ENCODE results near the gene DISP1. TPM values are rescaled to one million over a fixed set of nuclear protein-coding genes. Genes with fewer than 3 reads are reported as not detected.

DISP1 gene
- total RNA-seq, 2 experiments from 2014 or later = 0.81 to 1.1 TPM

DNA sequence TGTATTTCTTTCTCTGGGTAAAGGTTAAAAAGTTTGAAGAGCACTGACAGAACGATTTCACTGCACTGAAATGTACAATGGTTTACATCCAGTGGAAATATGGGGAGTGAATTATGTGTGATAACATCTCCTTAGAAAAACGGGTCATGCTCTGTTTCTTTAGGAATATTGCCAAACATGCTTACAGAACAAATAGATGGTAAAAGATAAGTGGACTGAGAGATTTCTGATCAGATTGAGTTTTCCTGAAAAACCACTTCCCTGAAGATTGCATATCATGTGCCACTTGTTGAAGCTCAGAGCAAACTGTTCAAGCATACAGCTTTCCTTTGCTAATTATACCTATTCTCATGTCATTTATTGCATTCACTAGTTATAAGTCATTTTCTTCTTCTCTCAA lies 29.9 kb upstream of the DISP1 start:
- Mint-ChIP-seq H3K4me3 (no peak overlapping the region), H3K4me1 (ENCODE audit: low read depth) (no peaks in the 10 kb centered on the region), H3K36me3 (no peaks in the 10 kb centered on the region), H3K9me3 (peaks cover 2% of the 10 kb centered on the region), H3K27me3 (peaks cover 18% of the 10 kb centered on the region), H3K27ac (no peak overlapping the region)
- intact Hi-C loops (cut with micrococcal nuclease) = no loop called here
- POLR2A ChIA-PET = no interaction called here
- DNase-seq = no peak
- CTCF ChIA-PET = no interaction called here

DNA sequence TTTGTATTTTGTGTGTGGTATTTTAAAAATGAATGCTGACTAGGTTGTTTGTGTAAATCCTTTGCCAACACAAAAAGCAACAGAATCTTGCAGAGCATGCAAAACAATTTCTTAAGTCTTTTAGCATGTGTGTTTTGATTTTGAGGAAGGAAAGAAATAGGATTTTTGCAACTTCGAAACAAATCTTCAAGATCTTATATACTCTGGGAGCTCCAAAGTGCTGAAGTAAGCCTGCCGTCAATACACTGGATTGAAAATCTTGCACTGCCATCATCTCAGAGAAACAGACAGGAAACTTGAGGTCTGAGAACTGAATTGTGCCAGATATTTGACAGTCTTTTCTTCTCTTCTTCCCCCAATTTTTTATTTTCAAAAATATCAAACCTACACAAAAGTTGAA lies 29.3 kb upstream of the DISP1 start:
- ChIA-PET POLR2A (no interaction called here), CTCF (no interaction called here)
- Mint-ChIP-seq H3K36me3 (no peaks in the 10 kb centered on the region), H3K27me3 (peaks cover 13% of the 10 kb centered on the region), H3K4me1 (ENCODE audit: low read depth) (peaks cover 5% of the 10 kb centered on the region), H3K27ac (no peak overlapping the region), H3K9me3 (peaks cover 8% of the 10 kb centered on the region), H3K4me3 (no peak overlapping the region)
- intact Hi-C loops (cut with micrococcal nuclease) = no loop called here
- no peak for DNase-seq

DNA sequence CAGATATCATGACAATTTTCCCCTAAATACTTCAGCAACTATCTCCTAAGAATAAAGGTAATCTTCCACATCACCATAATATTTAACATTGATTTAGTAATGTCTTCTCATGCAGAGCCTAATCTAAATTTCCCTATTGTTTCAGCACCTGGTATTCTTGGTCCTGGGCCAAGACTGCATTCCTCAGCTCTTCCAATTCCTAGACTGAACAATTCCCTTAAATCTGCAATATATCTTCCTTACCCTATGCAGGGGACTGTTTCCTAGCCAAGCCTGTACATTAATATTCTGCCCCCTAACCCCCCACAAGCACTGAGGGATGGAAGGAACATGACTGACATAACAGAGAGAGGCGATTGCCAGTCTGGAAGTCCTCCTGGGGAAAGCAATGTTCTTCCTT lies 28.7 kb upstream of the DISP1 start:
- H3K27me3 Mint-ChIP-seq = peaks cover 13% of the 10 kb centered on the region
- H3K9me3 Mint-ChIP-seq = peaks cover 10% of the 10 kb centered on the region
- no peak for DNase-seq
- peaks cover 5% of the 10 kb centered on the region for H3K4me1 Mint-ChIP-seq (ENCODE audit: low read depth)
- no peak overlapping the region for H3K4me3 Mint-ChIP-seq
- H3K36me3 Mint-ChIP-seq = no peaks in the 10 kb centered on the region
- POLR2A ChIA-PET = no interaction called here
- no peak overlapping the region for H3K27ac Mint-ChIP-seq
- CTCF ChIA-PET = no interaction called here
- intact Hi-C loops (cut with micrococcal nuclease) = no loop called here

DNA sequence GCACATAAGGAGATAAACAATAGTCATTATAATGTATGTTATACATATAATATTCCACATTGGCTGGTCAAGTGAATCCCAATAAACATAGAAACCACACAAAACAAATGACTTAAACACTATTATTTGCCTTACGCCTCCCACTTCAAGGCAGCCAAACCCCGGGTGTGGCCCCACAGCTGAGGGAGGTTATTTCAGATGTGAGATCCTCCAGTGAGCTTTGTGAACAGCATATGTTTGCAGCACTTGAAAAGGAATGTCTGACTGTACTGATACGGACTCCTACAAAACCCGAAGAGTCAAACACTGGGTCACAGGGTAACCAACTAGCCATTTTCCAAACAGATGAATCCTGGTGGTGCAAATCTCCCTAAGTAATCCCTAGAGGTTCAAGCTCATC lies 27.1 kb upstream of the DISP1 start:
- CTCF ChIA-PET = interaction anchor here (1.1 to 1.2 kb wide), 2 partner anchors 11 to 302 kb away, joined by 3 to 4 read pairs; no protein-coding TSS in a partner anchor
- no peak overlapping the region for H3K27ac Mint-ChIP-seq

DNA sequence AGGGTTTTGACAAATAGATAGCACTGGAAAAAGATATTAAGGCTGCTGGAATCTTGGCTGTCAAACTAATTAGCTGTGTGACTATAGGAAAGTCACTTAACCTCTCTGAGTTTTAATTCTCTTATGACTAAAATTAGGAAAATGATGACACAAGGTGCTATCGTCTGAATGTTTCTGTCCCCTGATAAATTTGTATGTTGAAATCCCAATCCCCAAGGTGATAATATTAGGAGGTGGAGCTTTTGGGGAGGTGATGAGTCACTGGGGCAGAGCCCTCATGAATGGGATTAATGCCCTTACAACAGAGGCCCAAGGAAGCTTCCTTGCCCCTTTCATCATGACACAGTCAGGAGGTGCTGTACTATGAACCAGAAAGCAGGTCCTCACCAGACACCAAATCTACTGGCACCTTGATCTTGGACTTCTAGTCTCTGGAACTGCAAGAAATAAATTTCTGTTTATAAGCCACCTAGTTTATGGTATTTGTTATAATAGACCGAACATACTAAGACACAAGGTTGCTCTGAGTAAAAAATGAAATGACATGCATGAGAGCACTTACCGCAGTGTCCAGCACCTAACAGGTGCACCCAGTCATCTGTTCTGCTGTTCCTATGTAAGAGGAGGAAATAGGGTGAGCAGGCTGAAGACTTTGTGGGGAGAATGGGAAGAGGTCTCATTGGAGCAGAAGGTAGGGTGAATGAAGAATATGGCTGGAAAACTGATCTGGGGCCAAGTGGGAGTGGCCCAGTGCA lies 26.3 kb upstream of the DISP1 start:
- Mint-ChIP-seq H3K4me3 (no peak overlapping the region), H3K4me1 (ENCODE audit: low read depth) (peaks cover 5% of the 10 kb centered on the region), H3K27ac (no peak overlapping the region), H3K9me3 (peaks cover 10% of the 10 kb centered on the region), H3K36me3 (no peaks in the 10 kb centered on the region), H3K27me3 (peaks cover 4% of the 10 kb centered on the region)
- DNase-seq = no peak
- intact Hi-C loops (cut with micrococcal nuclease) = no loop called here
- ChIA-PET POLR2A (no interaction called here), CTCF (interaction anchor here (1.1 to 1.3 kb wide), 3 partner anchors 12 to 336 kb away, joined by 3 to 5 read pairs (median 4); no protein-coding TSS in a partner anchor)

More for the DNA sequence above, 27.1 kb upstream of the DISP1 start:
- peaks cover 10% of the 10 kb centered on the region for H3K9me3 Mint-ChIP-seq
- peaks cover 5% of the 10 kb centered on the region for H3K4me1 Mint-ChIP-seq (ENCODE audit: low read depth)
- no peak for DNase-seq
- H3K27me3 Mint-ChIP-seq = peaks cover 6% of the 10 kb centered on the region
- POLR2A ChIA-PET = no interaction called here
- no peaks in the 10 kb centered on the region for H3K36me3 Mint-ChIP-seq
- intact Hi-C loops (cut with micrococcal nuclease) = no loop called here
- no peak overlapping the region for H3K4me3 Mint-ChIP-seq

DNA sequence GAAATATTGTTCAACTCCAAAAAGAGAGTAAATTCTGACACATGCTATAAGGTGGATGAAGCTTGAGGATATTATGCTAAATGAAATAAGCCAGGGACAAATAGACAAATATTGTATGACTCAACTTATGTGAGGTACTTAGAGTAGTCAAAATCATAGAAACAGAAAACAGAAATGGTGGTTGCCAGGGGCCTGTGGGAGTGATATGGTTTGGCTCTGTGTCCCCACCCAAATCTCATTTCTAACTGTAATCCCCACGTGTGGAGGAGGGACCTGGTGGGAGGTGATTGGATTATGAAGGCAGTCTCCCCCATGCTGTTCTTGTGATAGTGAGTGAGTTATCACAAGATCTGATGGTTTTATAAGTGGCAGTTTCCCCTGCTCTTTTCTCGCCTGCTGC lies 24.7 kb upstream of the DISP1 start:
- POLR2A ChIA-PET = no interaction called here
- intact Hi-C loops (cut with micrococcal nuclease) = no loop called here
- Mint-ChIP-seq H3K9me3 (peaks cover 10% of the 10 kb centered on the region), H3K27me3 (no peaks in the 10 kb centered on the region), H3K27ac (no peak overlapping the region), H3K4me1 (ENCODE audit: low read depth) (peaks cover 5% of the 10 kb centered on the region), H3K4me3 (no peak overlapping the region), H3K36me3 (no peaks in the 10 kb centered on the region)
- DNase-seq = no peak
- CTCF ChIA-PET = no interaction called here

DNA sequence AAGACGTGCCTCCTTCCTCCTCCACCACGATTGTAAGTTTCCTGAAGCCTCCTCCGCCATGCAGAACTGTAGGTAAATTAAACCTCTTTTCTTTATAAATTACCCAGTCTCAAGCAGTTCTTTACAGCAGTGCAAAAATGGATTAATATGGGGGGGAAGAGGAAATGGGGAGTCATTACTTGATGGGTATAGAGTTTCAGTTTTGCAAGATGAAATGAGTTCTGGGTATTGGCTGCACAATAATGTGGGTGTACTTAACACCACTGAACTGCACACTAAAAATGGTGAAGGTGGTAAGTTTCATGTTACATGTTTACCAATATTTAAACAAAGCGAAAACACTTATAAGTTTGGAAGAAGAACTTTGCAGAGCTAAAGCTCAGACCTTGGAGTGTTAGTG lies 24.3 kb upstream of the DISP1 start:
- H3K4me1 Mint-ChIP-seq (ENCODE audit: low read depth) = peaks cover 5% of the 10 kb centered on the region
- no peaks in the 10 kb centered on the region for H3K36me3 Mint-ChIP-seq
- H3K9me3 Mint-ChIP-seq = peaks cover 10% of the 10 kb centered on the region
- H3K4me3 Mint-ChIP-seq = no peak overlapping the region
- intact Hi-C loops (cut with micrococcal nuclease) = no loop called here
- ChIA-PET POLR2A (no interaction called here), CTCF (interaction anchor here (1.8 kb wide), 1 partner anchor 334 kb away, joined by 7 read pairs; no protein-coding TSS in a partner anchor)
- no peaks in the 10 kb centered on the region for H3K27me3 Mint-ChIP-seq
- H3K27ac Mint-ChIP-seq = no peak overlapping the region
- DNase-seq = no peak

DNA sequence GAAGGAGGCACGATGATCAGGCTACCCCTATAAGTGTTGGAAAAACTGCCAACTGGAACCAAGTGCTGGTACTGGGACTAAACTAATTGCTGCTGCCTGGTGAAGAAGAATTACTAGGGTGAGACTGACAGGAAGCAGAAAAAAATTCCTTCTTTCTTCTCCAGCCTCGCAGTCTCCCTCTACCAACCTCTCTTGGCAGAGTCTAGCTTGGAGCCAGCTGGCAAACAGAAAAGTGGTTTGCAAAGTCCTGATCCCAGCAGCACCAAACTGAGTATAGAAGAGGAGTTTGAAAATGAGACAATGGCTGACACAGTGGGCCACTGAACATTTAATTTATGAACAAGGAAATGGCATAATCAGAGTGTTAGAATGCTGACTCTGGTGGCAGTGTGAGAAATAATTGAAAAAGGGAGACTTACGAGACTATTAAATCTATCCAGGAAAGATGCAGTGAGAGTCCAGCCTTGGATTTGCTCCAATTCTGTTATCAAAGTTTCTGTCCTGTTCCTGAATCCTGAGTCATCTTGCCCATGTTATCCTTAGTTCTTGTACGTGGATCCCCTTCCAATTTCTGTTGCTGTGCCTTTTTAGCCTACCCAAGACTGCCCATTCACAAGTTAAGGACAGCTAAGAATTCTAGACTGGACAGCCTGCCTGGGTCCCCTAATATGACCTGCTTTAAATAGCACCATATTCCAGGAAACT lies 23.7 kb upstream of the DISP1 start:
- Mint-ChIP-seq H3K9me3 (peaks cover 10% of the 10 kb centered on the region), H3K4me3 (no peak overlapping the region), H3K27ac (no peak overlapping the region), H3K27me3 (no peaks in the 10 kb centered on the region), H3K4me1 (ENCODE audit: low read depth) (peaks cover 5% of the 10 kb centered on the region), H3K36me3 (no peaks in the 10 kb centered on the region)
- no peak for DNase-seq
- intact Hi-C loops (cut with micrococcal nuclease) = no loop called here
- POLR2A ChIA-PET = interaction anchor here (0.5 to 0.9 kb wide), 2 partner anchors 333 to 966 kb away, joined by 3 to 5 read pairs; no protein-coding TSS in a partner anchor
- CTCF ChIA-PET = interaction anchor here (1.4 to 1.8 kb wide), 2 partner anchors 290 to 333 kb away, joined by 6 to 7 read pairs; no protein-coding TSS in a partner anchor

DNA sequence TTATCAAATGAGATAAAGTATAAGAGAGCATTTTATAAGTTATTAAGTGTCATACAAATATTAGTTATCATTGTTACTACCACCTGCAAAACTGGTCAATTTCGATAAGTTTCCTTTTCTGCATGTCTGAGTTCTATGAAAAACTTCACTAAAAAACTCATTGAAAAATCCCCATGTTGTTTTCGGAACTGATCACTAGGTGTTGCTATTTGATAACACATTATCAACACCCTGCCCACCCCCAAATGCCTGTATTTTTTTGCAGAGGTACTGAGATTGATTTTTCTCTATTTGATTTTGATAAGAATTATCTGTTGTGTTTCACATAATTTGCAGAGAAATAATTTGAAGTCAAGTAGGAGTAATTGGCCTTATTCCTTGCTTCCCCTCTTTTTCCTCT lies 22.1 kb upstream of the DISP1 start:
- H3K27me3 Mint-ChIP-seq = peaks cover 2% of the 10 kb centered on the region
- POLR2A ChIA-PET = no interaction called here
- no peaks in the 10 kb centered on the region for H3K36me3 Mint-ChIP-seq
- DNase-seq = no peak
- H3K9me3 Mint-ChIP-seq = peaks cover 10% of the 10 kb centered on the region
- no peak overlapping the region for H3K4me3 Mint-ChIP-seq
- CTCF ChIA-PET = interaction anchor here (1.0 to 3.7 kb wide), 9 partner anchors 56 to 341 kb away, joined by 3 to 43 read pairs (median 6); no protein-coding TSS in a partner anchor
- intact Hi-C loops (cut with micrococcal nuclease) = loop anchor here (1.0 to 2.0 kb wide), 2 partner anchors 289 to 330 kb away; no protein-coding TSS in a partner anchor
- H3K27ac Mint-ChIP-seq = no peak overlapping the region
- peaks cover 5% of the 10 kb centered on the region for H3K4me1 Mint-ChIP-seq (ENCODE audit: low read depth)

DNA sequence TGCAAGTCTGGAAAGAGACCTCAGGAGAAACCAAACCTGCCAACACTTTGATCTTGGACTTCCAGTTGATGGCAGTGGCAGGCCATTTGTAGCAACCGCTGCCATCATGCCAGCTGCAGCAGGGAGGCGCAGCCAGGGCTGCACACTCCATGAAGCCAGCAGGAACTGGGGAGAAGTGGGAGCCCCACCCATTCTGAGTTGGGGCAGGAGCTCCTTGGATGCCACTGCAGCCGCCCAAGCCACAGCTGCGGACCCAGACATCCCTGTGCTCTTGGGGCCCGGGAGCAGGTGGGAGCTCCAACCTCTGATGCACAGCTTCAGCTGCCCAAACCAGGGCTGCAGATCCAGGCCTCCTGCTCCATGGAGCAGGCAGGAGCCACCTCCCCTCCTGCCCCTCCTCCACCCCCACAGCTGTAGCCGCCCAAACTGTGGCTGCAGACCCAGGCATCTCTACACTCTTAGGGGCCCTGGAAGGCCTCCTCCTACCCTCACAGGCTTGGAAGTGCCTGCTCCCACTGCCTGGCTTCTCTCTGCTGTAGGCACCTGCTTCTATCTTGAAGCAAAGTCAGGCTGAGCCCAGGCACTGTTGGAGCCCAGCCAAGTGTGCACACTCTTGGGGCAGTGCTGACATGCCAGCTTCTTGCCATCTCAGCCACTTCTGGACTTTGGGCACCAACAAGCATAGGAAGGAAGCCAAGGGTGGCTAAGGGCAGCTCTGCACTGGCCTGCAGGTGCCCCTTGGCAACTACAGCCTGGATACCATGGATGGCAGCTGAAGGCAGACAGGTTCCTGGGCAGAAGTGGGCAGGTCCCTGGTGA lies 20.0 kb upstream of the DISP1 start:
- CTCF ChIA-PET = interaction anchor here (1.1 to 3.7 kb wide), 6 partner anchors 16 to 329 kb away, joined by 3 to 43 read pairs (median 7); no protein-coding TSS in a partner anchor
- Mint-ChIP-seq H3K27ac (no peak overlapping the region), H3K27me3 (peaks cover 2% of the 10 kb centered on the region), H3K4me1 (ENCODE audit: low read depth) (peaks cover 8% of the 10 kb centered on the region), H3K36me3 (no peaks in the 10 kb centered on the region), H3K4me3 (no peak overlapping the region), H3K9me3 (peaks cover 8% of the 10 kb centered on the region)
- DNase-seq = no peak
- POLR2A ChIA-PET = no interaction called here
- intact Hi-C loops (cut with micrococcal nuclease) = no loop called here

DNA sequence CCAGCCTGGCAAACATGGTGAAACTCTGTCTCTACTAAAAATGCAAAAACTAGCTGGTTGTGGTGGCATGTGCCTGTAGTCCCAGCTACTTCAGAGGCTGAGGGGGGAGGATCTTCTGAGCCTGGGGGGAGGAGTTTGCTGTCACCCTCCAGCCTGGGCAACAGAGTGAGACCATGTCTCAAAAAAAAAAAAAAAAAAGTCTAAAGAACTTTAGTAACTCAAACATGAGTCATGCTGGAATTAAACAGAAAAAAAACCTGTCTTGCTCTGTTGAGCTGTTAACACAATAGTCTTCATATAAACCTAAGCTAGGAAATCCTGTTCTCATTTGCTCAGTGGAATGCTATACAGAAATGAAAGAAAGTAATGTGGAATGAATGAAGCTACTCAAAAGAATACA lies 16.7 kb upstream of the DISP1 start:
- peaks cover 3% of the 10 kb centered on the region for H3K4me1 Mint-ChIP-seq (ENCODE audit: low read depth)

DNA sequence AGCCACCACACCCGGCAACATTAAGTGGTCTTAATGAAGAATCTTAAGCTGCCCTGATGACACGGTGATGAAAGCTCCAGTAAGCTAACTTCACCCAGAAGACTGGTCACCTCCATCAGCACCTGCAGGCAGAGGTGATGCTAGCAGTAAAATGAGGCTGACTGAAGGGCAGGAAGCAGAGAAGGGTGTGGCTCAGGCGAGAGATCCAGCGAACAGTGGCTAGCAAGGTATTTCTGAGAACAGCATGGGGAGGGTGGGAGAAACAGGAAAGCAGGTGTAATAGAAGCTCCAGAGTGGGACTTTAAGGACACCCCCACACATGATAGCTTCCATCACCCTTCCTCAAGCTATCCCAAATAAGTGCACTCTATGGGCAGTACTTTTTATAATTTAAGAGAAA lies 15.9 kb upstream of the DISP1 start:
- no peaks in the 10 kb centered on the region for H3K9me3 Mint-ChIP-seq
- peaks cover 3% of the 10 kb centered on the region for H3K4me1 Mint-ChIP-seq (ENCODE audit: low read depth)
- H3K27ac Mint-ChIP-seq = no peak overlapping the region
- CTCF ChIA-PET = interaction anchor here (1.3 to 1.9 kb wide), 2 partner anchors 284 to 291 kb away, joined by 3 to 6 read pairs; no protein-coding TSS in a partner anchor
- H3K36me3 Mint-ChIP-seq = no peaks in the 10 kb centered on the region
- peaks cover 13% of the 10 kb centered on the region for H3K27me3 Mint-ChIP-seq
- intact Hi-C loops (cut with micrococcal nuclease) = no loop called here
- POLR2A ChIA-PET = no interaction called here
- no peak for DNase-seq
- H3K4me3 Mint-ChIP-seq = no peak overlapping the region

More for the DNA sequence above, 16.7 kb upstream of the DISP1 start:
- peaks cover 7% of the 10 kb centered on the region for H3K27me3 Mint-ChIP-seq
- H3K36me3 Mint-ChIP-seq = no peaks in the 10 kb centered on the region
- no peak overlapping the region for H3K27ac Mint-ChIP-seq
- no peak overlapping the region for H3K4me3 Mint-ChIP-seq
- intact Hi-C loops (cut with micrococcal nuclease) = no loop called here
- H3K9me3 Mint-ChIP-seq = no peaks in the 10 kb centered on the region
- ChIA-PET POLR2A (no interaction called here), CTCF (interaction anchor here (1.2 to 1.9 kb wide), 3 partner anchors 284 to 326 kb away, joined by 3 to 6 read pairs (median 5); no protein-coding TSS in a partner anchor)
- DNase-seq = no peak

Measured in activated CD4-positive, alpha-beta memory T cell treated with anti-CD3 and anti-CD28 coated beads for 36 hours (primary cell).